CD4-positive, alpha-beta T cell treated with Interleukin-15 for 1 hour (primary cell): Measurements from ENCODE around the gene PDLIM5.
"Not testable (repeated sequence)": the region's sequence is repeated elsewhere in the genome, so short reads cannot be mapped to it uniquely, and the experiment has no call there.

Experiments used
- DNase-seq: peaks from one replicate; pipeline ENCODE4 v3.0.0-alpha.2; 2020

PDLIM5 gene

GRCh38 chr4:94451695-94452475 lies at the start of gene PDLIM5:
TSS of gene PDLIM5 (plus strand) at chr4:94451942. CDS start at chr4:94455289, 3,347 bp downstream.
- DNase-seq, result peak; percentile 89

- not testable (repeated sequence) for DNase-seq
Measured at GRCh38 chr4:94402439-94402838, 49.3 kb upstream of the PDLIM5 start.

- DNase-seq, result no peak
Measured at GRCh38 chr4:94403751-94404150, 48.0 kb upstream of the PDLIM5 start.

GRCh38 chr4:94406668-94407437 lies 44.9 kb upstream of the PDLIM5 start:
- peak; percentile 47 for DNase-seq

GRCh38 chr4:94407846-94408245 lies 43.9 kb upstream of the PDLIM5 start:
- no peak for DNase-seq

- DNase-seq, result no peak
Measured at GRCh38 chr4:94408549-94409374, 43.0 kb upstream of the PDLIM5 start.

GRCh38 chr4:94409375-94409679 lies 42.4 kb upstream of the PDLIM5 start:
- DNase-seq, result no peak

- no peak for DNase-seq
Measured at GRCh38 chr4:94409962-94410361, 41.8 kb upstream of the PDLIM5 start.

- DNase-seq, result no peak
Measured at GRCh38 chr4:94410678-94411206, 41.0 kb upstream of the PDLIM5 start.

- DNase-seq, result no peak
Measured at GRCh38 chr4:94411296-94411695, 40.4 kb upstream of the PDLIM5 start.

GRCh38 chr4:94412019-94412657 lies 39.6 kb upstream of the PDLIM5 start:
- no peak for DNase-seq

- DNase-seq, result no peak
Measured at GRCh38 chr4:94412658-94413038, 39.1 kb upstream of the PDLIM5 start.

- DNase-seq, result no peak
Measured at GRCh38 chr4:94413085-94413840, 38.5 kb upstream of the PDLIM5 start.

- no peak for DNase-seq
Measured at GRCh38 chr4:94414907-94415306, 36.8 kb upstream of the PDLIM5 start.

- DNase-seq, result no peak
Measured at GRCh38 chr4:94415448-94415847, 36.3 kb upstream of the PDLIM5 start.

GRCh38 chr4:94416335-94416734 lies 35.4 kb upstream of the PDLIM5 start:
- DNase-seq, result no peak

- no peak for DNase-seq
Measured at GRCh38 chr4:94416981-94417380, 34.8 kb upstream of the PDLIM5 start.

- DNase-seq, result no peak
Measured at GRCh38 chr4:94419549-94419948, 32.2 kb upstream of the PDLIM5 start.

GRCh38 chr4:94419956-94420355 lies 31.8 kb upstream of the PDLIM5 start:
- DNase-seq, result no peak

GRCh38 chr4:94420356-94420755 lies 31.4 kb upstream of the PDLIM5 start:
- no peak for DNase-seq

- DNase-seq, result no peak
Measured at GRCh38 chr4:94426783-94427182, 25.0 kb upstream of the PDLIM5 start.

GRCh38 chr4:94428884-94429283 lies 22.9 kb upstream of the PDLIM5 start:
- no peak for DNase-seq
